ENCODE measurements around the gene NHSL2.
"Not testable (repeated sequence)": the region's sequence is repeated elsewhere in the genome, so short reads cannot be mapped to it uniquely, and the experiment has no call there.

Gene NHSL2

DNA sequence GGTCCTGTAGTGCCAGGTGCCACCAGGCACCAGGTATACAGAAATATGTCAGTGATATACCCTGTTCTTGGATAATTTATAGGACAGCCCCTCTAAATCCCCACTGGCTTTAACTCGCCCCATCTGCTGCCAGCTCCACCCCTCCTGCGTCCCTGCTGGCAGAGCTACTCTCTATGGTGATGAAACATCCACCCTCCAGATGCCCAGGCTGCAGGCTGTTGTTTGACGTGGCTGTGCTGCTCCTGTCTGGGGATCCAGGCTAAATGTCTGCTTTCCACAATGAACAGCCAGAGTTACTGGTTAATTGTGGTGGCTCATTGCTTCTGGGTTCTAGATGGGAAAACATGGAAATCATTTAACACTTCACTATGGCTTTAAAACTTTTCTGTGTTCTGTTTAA, 12.9 kb downstream of the NHSL2 start:
- no peak for DNase-seq (ENCODE audit: low read depth, low spot score)

DNA sequence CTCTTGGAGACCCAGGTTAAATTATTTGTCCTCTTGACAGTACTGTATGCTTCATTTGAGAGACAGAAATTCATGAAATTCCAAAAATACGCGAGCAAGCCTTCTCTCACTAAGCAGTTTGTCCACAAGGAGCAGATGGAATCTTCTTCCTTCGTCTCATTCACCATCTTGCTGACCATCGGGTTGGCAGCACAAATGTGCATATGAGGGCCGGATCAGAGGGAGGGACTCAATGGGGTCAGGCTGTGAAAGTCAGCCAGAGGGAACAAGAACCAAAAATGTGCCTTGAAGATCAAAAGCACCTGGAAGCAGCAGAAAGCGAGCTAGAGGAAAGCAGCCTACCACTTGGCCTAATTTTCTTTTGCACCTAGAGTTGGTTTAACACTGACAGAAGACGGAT, 16.4 kb downstream of the NHSL2 start:
- DNase-seq (ENCODE audit: low read depth, low spot score) = no peak

DNA sequence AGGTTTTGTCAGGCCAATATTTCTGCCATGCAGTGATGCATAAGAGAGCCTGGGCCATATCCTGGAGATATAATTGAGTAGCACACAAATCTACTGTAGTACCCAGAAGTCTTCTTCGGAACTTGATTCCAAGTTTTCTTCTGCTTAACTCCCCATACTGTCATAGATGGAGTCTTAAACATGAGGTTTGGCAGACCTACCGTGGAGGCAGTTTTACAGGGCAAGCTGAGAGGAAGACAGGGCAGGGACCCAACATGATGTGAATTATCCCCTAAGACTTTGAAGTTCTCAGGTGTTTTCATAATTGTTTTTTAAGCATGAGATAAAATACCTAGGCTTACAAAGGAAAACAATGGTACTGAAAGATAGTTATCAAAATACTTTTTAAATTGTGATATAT, 18.2 kb downstream of the NHSL2 start:
- no peak for DNase-seq (ENCODE audit: low read depth, low spot score)

GRCh38 chrX:71930298-71930697, 19.7 kb downstream of the NHSL2 start:
- DNase-seq (ENCODE audit: low read depth, low spot score) = no peak

DNA sequence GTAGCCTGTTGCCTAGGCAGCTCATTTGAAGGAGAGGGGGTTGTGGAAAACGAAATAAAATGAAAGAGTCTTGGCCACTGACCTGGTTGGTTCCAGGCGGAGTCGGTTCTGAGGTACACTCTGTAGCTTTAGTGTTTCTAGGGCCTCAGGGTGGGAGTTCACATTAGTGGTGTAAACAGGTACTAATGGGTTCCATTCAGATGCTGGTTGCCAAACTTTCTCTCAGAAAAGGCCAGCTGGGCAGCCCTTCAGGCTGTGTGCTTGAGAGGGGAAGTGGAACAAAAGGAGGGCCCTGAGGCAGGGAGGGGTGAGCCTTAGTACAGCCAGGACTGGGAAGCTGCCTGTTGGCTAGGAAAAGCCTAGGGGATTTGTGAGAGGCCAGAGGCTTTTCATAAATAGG, 24.8 kb downstream of the NHSL2 start:
- DNase-seq (ENCODE audit: low read depth, low spot score) = peak; percentile 96

GRCh38 chrX:71936632-71937031, 26.0 kb downstream of the NHSL2 start:
- DNase-seq (ENCODE audit: low read depth, low spot score) = no peak

DNA sequence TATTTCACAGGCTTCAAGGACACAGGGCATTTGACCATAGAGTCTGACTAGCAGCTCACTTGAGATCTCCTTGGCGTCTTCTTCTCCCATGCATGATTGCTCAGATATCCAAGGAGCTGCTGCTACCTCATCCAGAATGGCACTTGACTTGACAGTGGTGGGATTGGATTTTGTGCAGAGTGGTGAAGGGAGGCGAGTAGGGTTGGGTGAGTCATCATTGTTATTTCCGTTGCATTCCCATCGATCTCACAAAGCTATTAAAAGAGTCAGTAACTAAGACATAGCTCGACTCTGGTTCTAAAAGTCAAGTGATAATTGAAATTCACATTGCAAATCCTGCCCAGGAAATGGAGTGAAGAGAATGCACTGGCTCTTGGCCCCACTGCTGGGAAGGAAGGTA, 27.7 kb downstream of the NHSL2 start:
- no peak for DNase-seq (ENCODE audit: low read depth, low spot score)

- DNase-seq (ENCODE audit: low read depth, low spot score) = no peak
Measured at GRCh38 chrX:71941145-71941544, 30.5 kb downstream of the NHSL2 start.

- peak; percentile 88 for DNase-seq (ENCODE audit: low read depth, low spot score)
Measured at GRCh38 chrX:71941776-71942175, 31.1 kb downstream of the NHSL2 start.

DNA sequence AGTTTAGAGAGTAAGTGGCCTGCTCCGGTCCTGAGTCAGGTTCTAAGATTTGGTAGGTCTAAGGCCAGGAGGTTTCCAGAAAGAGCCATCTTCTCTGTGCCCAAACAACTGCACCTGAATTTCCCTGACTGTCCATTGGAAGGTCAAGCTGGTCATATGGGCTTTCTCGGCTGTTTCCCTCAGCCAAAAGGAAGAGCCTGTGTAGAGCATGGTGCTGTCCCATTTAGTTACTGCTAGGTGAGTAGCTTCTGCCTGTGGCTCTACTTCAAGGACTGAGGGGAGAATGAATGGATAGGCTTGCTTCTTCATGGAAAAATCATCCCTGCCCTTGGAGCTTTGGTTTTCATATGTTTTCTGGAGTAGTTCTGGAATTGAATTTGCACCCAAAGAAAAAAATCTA, 33.7 kb downstream of the NHSL2 start:
- no peak for DNase-seq (ENCODE audit: low read depth, low spot score)

GRCh38 chrX:71945237-71945805, 34.7 kb downstream of the NHSL2 start:
- no peak for DNase-seq (ENCODE audit: low read depth, low spot score)

DNA sequence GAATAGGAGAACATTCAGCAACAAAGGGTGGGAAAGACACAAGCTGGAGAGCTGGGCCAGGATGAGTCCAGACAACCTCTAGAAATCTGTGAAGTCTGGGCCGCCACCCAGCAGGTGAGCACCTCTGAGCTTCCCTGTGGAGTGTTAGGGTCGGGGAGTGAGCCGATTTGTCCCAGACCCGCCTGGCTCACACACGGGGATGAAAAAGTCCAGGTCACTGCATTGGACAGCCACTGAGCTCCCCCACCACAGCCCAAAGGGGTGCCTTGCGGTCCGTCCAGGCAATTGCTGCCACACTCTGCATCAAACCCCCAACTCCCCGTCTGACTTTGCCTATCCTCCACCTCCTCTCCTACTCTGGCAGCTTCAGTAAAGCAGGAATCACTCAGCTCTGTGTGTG, 38.7 kb downstream of the NHSL2 start:
- no peak for DNase-seq (ENCODE audit: low read depth, low spot score)

DNA sequence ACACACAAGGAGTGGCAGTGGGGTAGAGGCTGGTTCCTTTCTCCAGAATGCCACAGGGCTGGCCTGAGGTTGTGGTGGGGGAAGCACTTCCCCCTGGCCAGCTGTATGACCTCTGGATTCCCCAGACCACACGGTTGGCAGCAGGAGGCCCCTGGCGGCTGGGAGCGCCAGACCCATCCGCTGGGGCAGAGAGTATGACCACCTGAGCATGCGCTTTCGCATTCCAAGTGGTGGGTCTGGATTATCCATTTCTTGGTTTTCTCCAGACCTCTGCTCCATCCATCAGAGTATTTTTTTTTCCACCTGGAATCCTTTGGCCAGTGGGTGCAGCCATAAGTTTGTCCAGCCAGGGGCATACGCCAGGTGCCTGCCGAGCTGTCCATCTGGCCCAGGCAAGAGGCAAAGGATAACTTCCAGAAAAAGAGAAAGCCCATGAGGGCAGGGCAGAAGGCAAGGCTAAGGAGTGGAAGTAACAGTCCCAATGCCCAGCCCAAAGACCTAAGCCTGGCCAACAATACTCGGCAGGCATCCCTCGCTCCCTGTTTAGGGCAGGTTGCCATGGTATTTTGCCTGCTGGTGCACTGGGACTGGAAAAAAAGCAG, 39.3 kb downstream of the NHSL2 start:
- no peak for DNase-seq (ENCODE audit: low read depth, low spot score)

DNA sequence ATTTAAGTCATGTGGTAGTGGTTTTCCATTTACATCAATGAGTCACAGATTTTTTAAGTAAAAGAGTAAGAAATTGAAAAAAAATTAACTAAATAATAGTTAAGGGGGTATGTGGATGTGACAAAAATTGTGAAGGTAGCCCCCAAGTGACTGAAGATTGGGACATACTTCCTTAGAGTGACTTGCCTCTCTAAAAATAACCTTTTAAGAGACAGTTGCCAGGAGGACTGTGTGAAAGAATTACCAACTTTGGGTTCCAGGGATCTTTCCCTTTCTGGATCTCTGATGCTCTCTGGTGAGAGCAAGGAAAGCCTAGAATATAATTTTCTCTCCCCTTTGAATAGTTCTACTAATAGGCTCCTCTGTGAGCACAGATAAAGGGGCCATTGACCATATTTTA, 42.7 kb downstream of the NHSL2 start:
- no peak for DNase-seq (ENCODE audit: low read depth, low spot score)

DNA sequence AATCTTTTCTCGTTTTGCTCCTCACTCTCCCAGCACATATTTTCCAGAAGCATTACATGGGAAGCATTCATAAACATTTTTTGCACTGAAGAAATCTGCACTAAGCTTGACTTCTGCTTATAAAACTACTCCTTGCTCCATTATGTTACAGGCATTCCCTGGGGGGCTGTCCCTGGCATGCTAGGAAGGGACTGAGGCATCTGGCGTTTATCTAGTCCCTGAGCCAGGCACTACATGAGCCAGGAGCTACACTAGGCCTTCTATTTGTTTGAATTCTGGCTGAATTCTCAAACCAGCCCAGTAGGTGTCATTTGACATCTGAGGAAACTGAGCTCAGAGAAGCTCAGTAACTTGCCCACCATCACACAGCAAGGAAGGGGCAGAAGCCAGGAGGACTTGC, 43.3 kb downstream of the NHSL2 start:
- DNase-seq (ENCODE audit: low read depth, low spot score) = no peak

DNA sequence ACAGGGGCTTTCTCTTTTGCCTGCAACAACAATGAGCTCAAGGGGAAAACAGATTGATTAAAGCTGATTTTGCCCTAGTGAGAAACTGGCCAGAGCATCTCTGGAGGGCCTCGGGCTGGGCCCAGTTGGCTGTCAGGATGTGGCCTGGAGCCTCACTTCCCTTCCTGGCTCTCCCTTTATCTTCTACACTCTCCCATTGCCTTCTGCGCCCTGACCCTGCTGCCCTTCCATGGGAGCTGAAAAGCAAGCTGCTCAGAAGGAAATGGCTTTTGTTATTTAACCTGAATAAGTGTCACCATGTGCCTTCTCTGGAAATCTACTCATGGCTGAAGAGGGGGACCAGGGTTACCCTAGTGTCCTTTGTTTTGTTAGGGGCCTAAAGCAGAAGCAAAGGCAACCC, 43.8 kb downstream of the NHSL2 start:
- DNase-seq (ENCODE audit: low read depth, low spot score) = no peak

GRCh38 chrX:71955530-71956120, 45.0 kb downstream of the NHSL2 start:
- DNase-seq (ENCODE audit: low read depth, low spot score) = no peak

GRCh38 chrX:71958281-71958675, 47.6 kb downstream of the NHSL2 start:
- DNase-seq (ENCODE audit: low read depth, low spot score) = no peak

- DNase-seq (ENCODE audit: low read depth, low spot score) = not testable (repeated sequence)
Measured at GRCh38 chrX:71964184-71964583, 53.5 kb downstream of the NHSL2 start.

DNA sequence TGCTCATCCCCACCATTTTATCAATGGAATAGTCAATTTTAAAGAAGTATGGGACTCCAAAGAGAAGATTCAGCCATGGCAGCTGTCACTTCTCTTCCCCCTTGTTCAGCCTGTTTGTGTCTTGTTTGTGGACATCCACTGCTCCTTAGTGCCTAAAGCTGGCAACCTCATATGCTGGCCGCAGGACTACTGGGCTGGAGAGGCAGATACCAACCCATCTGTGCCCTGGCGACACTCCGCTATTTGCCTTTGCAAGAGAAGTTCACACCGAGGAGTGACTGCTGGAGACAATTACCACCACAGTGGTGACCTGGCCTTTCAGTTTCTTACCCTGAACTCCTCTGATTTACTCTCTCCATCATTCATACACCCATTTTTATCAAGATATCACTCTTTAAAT, 64.3 kb downstream of the NHSL2 start:
- DNase-seq (ENCODE audit: low read depth, low spot score) = no peak

DNA sequence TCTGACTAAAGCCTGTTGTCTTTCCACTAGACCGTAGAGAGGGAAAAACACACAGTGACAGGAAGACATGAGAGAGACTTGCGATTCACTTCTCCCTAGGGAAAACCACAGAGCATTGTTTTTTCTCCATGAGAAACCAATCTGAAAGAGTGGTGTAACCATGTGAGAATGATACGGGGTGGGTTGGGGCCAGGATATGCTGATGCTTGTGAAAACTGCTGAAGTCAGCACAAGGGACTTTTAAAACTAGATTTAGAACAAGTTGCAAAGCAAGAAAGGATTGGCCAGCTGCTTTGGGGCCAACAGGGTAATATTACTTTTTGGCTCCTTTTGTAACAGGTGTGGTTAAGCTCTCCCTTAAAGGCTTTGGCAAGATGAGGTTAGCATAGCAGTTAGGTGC, 66.1 kb downstream of the NHSL2 start:
- DNase-seq (ENCODE audit: low read depth, low spot score) = no peak

DNA sequence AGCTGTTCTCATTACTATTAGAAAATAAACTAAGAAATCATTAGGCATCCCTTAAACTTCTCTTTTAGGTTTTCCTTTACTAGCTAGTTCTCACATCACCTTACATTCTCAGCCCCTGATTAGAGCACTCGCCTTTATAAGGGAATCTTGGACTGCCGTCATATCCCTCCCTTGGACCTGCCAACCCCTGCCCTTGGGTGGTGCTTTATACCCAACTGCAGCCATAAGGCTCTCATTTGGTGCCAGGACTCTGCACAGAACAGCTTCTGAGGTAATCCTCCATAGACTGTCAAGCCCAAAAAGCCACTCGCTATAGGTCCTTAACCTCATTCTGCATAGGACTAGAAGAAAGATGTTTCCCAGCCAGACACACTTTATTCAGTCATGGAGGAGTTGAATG, 67.5 kb downstream of the NHSL2 start:
- DNase-seq (ENCODE audit: low read depth, low spot score) = no peak

DNA sequence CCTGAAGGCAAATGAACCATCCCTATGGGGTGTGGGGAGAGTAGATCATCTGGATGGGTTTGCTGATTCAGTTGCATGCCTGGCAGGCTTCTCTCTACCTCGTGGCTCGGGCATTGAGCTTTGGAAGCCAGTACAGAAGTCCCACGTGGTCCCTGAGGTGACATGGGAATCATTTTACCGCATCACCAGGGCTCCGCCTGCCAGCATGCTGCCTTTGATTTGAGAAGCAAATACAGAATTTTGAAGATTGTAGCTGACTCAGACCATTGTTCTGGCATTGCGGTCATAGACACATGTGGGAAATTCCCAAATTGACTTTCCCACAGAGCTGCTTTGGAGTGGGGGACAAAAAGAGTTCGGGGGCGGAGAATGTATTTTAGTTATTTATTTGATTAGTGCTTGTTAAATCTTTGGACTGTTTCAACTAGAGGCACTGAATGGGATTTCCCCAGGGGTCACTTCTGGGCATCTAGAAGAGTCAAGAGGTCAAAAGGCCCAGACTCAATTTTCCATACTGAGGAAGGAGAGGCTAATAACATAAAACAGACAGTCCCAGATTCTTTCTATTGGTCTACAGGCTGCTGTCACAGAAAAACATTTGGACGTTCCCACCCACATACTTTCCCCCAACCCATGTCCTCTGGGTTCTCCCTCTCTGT, 79.3 kb downstream of the NHSL2 start:
- DNase-seq (ENCODE audit: low read depth, low spot score) = no peak

Measured in ELF-1 (cell line).